T-helper 17 cell (primary cell): ENCODE data around the gene NMNAT3. TPM values are rescaled to one million over a fixed set of nuclear protein-coding genes. Genes with fewer than 3 reads are reported as not detected.

Source experiments
- ATAC-seq: fragments of 150-1000 bp; cut with Tn5 transposase; 2 replicates; pipeline ENCODE4 v1.10.0; 2021; ENCODE audit warnings: mild to moderate bottlenecking, moderate library complexity
- DNase-seq, 3 donors: peaks; one replicate each; pipeline versions ENCODE4 v3.0.0 to v3.0.0-alpha.2; 2020 to 2021
- H3K9me3 ChIP-seq: one replicate; pipeline ENCODE4 v1.7.0; 2013; ENCODE audit warnings: low read length, mild to moderate bottlenecking; ENCODE audit not compliant: control insufficient read depth, poor library complexity, severe bottlenecking
- H3K27ac Mint-ChIP-seq: one replicate; pipeline ENCODE4 v1.8.0; 2022; ENCODE audit warnings: mild to moderate bottlenecking, moderate library complexity, mixed read lengths
- H3K27me3 Mint-ChIP-seq: one replicate; pipeline ENCODE4 v1.8.0; 2022; ENCODE audit warnings: mixed read lengths
- H3K36me3 Mint-ChIP-seq: one replicate; pipeline ENCODE4 v1.8.0; 2022; ENCODE audit warnings: low read depth, mixed read lengths
- H3K4me1 Mint-ChIP-seq: one replicate; pipeline ENCODE4 v1.8.0; 2022; ENCODE audit warnings: mild to moderate bottlenecking, mixed read lengths
- H3K4me3 Mint-ChIP-seq: one replicate; pipeline ENCODE4 v1.8.0; 2022; ENCODE audit warnings: mild to moderate bottlenecking, moderate library complexity, mixed read lengths
- total RNA-seq, 4 donors: library from RNA in 2 of 4; stranded (reverse) in 2 of 4; gene quantifications; one replicate each; pipeline ENCODE4 v1.2.3 and lab custom pipeline; 2022 to 2026

The NMNAT3 gene
- total RNA-seq, 2 donors from 2014 or later: 1.3 to 1.7 TPM

DNA sequence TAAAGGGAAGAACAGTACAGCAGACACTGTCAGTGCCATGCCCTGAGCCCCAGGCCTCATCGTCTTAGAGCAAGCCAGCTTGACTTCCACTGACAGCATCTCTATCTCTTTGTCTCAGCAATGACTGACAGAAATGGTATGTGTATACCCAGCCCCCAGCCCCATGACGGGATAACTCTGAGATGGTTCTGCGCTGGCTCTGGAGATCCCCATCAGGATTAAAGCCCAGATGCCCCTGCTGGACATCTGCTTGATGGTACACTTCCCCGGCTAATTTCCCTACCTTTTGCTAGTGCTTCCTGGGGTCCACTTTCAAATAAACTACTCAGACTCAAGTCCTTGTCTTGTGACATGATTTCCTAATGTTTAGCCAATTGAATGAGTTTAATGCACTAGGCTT is 7.6 kb downstream of the NMNAT3 start:
- Mint-ChIP-seq H3K36me3 (no peaks in the 10 kb centered on the region), H3K4me3 (no peak overlapping the region), H3K4me1 (peaks cover 5% of the 10 kb centered on the region), H3K27me3 (peaks cover 5% of the 10 kb centered on the region), H3K27ac (no peak overlapping the region)
- DNase-seq (no peak), ATAC-seq (no peak)
- H3K9me3 ChIP-seq: no peaks in the 10 kb centered on the region

DNA sequence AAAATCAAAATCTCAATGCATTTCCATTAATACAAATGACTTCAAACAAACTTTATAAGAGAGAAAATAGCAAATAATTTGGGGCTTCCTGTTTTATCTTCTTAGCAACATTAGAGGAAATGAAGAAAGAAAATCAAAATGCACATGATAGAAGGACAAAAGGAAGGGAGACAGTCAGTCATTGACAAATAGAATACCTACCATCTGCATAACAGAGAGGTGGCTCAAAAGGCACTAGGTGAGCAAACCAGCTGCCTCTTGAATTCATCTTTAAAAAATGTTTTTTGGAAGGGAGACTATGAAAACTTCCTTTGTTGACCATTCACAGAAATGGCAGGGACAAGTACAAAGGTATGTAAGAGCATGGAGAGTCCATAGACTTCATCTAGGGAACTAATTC is 9.4 kb downstream of the NMNAT3 start:
- ATAC-seq (no peak), DNase-seq (no peak)
- peaks cover 2% of the 10 kb centered on the region for H3K4me1 Mint-ChIP-seq
- no peak overlapping the region for H3K27ac Mint-ChIP-seq
- H3K27me3 Mint-ChIP-seq: peaks cover under 1% of the 10 kb centered on the region
- no peaks in the 10 kb centered on the region for H3K9me3 ChIP-seq
- no peaks in the 10 kb centered on the region for H3K36me3 Mint-ChIP-seq
- no peak overlapping the region for H3K4me3 Mint-ChIP-seq

DNA sequence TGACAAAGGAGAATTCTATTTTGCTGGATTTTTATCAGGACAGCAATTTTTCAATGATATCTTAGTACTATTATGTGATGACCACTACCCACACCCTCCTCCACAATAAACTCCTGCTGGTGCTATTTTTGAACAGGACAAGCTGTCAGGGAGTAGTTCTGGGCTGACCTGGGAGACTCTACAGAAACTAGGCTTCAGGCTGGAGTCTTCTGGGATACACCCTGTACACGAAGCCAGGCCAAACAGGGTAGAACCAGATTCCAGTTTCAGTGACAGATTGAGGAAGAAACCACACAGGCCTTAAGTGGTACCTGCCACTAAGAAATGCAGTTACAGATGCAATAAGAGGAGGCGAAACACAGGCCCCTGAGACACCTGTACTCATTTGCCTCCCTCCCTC is 12.8 kb downstream of the NMNAT3 start:
- Mint-ChIP-seq H3K27ac (no peak overlapping the region), H3K27me3 (no peaks in the 10 kb centered on the region), H3K4me1 (no peaks in the 10 kb centered on the region), H3K36me3 (no peaks in the 10 kb centered on the region), H3K4me3 (no peak overlapping the region)
- ATAC-seq (no peak), DNase-seq (no peak)
- no peaks in the 10 kb centered on the region for H3K9me3 ChIP-seq

DNA sequence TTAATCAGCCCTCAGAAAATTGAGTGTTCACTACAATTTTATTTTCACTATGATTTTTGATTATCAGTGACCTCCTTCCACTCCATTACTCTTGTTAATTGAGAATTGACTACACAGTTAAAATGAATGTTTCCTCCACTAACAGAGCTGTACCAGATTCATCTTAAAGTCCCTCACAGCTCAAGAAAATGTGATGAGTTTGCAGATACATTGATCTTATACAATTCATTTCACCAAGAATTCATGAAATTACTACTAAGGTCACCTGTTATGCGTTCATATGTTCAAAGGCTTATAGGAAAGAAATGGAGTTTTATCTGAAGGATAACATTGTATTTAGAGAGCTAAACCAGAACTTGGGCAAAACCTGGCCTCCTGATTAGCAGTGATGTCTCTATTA is 17.5 kb downstream of the NMNAT3 start:
- ATAC-seq (no peak), DNase-seq (no peak)
- no peaks in the 10 kb centered on the region for H3K9me3 ChIP-seq
- Mint-ChIP-seq H3K4me3 (no peak overlapping the region), H3K27ac (no peak overlapping the region), H3K4me1 (no peaks in the 10 kb centered on the region), H3K36me3 (no peaks in the 10 kb centered on the region), H3K27me3 (no peaks in the 10 kb centered on the region)

DNA sequence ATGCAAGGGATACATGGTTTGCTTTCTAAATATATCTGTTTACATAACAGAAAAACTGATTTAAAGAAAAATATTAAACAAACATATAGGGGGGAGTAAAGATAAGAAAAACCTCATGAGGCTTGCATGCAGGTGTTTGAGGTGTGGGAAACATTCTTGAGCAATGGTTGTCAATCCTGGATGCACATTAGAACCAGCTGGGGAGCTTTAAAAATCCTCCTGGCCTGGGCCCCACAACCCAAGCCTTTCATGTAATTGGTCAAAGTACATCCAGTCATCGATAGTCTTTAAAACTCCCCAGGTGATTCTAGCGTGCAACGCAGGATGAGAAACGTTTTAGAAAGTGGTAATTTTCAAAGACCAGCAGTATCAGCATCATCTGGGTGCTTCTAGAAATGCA is 18.3 kb downstream of the NMNAT3 start:
- no peak overlapping the region for H3K4me3 Mint-ChIP-seq
- no peak overlapping the region for H3K27ac Mint-ChIP-seq
- H3K27me3 Mint-ChIP-seq: no peaks in the 10 kb centered on the region
- ATAC-seq (no peak), DNase-seq (no peak)
- H3K36me3 Mint-ChIP-seq: no peaks in the 10 kb centered on the region
- no peaks in the 10 kb centered on the region for H3K9me3 ChIP-seq
- H3K4me1 Mint-ChIP-seq: peaks cover 3% of the 10 kb centered on the region

DNA sequence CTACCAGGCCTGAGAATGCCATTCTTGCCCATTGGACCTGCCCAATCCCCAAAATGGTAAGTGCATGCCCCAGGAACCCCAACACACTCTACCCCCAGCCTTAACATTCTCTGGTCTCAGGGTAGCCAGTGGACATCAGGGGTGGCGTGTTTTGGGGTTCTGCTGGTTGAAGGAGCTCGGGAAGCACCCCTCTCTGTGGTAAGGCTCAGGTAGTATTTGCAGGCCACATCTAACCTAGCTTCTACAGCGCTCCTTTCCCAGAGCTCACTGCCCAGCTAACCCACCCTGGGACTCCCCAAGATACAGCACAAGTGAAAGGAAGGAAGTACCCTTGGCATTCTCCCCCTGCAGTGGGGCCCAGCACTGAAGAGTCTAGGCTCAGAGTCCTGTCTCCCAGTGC is 19.8 kb downstream of the NMNAT3 start:
- H3K9me3 ChIP-seq: no peaks in the 10 kb centered on the region
- no peak overlapping the region for H3K27ac Mint-ChIP-seq
- H3K27me3 Mint-ChIP-seq: no peaks in the 10 kb centered on the region
- ATAC-seq: no peak
- H3K36me3 Mint-ChIP-seq: no peaks in the 10 kb centered on the region
- no peak for DNase-seq
- H3K4me3 Mint-ChIP-seq: no peak overlapping the region
- H3K4me1 Mint-ChIP-seq: peaks cover 3% of the 10 kb centered on the region

DNA sequence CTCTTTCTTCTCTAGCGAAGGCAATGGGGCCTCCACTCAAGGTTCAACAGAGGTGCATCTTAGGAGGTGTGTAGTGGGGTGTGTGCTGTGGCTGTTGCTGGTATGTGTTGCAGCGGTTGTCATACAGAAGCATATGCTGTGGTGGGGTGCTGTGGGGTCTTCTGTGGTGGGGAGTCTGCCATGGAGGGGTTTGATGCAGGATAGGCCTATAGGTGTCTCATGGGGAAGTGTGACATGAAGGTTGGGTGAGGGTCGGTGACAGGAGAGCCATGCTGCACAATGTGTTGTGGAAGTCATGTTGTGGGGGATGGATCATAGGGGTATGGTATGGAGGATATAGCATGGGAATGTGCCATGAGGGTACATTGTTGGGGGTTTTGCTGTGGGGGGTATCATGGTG is 20.3 kb downstream of the NMNAT3 start:
- Mint-ChIP-seq H3K4me3 (no peak overlapping the region), H3K27me3 (no peaks in the 10 kb centered on the region), H3K27ac (no peak overlapping the region), H3K4me1 (peaks cover 3% of the 10 kb centered on the region), H3K36me3 (no peaks in the 10 kb centered on the region)
- H3K9me3 ChIP-seq: no peaks in the 10 kb centered on the region
- ATAC-seq (no peak), DNase-seq (no peak)

DNA sequence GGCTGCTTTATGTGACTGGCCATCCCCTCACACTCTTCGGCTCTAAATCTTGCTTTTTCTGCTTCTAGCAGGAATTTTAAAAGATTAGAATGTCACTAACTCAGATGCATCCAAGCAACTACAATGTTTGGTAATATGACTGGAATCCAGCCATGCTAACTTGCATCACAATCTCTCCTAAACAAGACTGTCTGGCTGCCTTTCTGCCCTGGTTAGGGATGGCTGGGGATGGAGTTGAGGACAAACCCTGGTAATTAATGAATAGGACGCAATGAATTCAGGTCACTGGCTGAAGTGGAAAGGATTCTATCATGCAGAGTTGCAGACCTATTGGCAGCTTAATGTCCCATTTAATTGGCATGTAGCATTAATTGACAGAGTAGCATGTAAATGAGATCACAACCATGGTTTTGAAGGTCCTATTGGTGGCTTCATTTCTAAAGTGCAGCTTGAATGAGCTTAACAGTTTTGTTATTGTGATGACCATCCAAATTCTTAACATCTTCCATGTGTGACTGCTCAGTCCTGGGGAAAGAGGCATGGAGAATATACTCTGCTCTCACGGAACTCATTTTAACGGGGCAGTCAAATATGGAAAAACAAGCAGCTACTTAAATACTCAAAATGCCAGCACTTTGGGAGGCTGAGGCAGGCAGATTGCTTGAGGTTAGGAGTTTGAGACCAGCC is 21.7 kb downstream of the NMNAT3 start:
- no peak for ATAC-seq

DNA sequence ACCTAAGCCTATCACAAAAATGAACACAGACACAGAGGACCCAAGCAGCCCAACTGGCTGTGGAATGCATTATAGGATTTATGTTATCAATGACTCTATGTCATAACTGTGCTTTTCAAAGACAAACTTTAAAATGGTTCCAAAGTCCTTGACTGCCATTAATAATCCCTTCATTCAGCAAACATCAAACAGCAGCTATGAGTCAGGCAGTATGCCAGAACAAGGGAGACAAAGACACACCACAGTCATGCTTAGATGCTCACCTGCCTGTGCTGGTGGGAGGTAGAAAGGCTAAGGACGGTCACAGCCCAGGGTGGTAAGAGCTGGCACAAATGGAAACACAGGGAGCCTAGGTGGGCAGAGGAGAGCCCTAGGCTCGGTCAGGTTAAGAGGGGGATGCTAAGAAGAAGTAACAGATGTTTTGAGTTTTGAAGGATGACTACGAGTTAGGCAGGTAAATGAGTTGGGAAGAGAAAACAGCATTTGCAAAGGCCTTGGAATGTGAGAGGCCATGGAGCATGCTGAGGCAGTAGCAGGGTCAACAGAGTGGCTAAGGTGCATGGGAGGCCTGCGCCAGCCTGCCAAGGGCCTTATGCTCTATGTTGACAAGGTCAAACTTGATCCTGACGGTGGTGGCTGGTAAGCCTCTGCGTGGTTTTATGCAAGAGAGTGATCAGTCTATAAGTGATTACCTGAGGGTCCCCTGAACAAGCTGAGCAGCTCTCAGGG is 23.0 kb downstream of the NMNAT3 start:
- no peaks in the 10 kb centered on the region for H3K36me3 Mint-ChIP-seq
- ATAC-seq (no peak), DNase-seq (no peak)
- H3K27ac Mint-ChIP-seq: no peak overlapping the region
- H3K27me3 Mint-ChIP-seq: no peaks in the 10 kb centered on the region
- H3K4me1 Mint-ChIP-seq: peaks cover 3% of the 10 kb centered on the region
- H3K4me3 Mint-ChIP-seq: no peak overlapping the region
- no peaks in the 10 kb centered on the region for H3K9me3 ChIP-seq

More for the DNA sequence above, 21.7 kb downstream of the NMNAT3 start:
- Mint-ChIP-seq H3K4me3 (no peak overlapping the region), H3K27ac (no peak overlapping the region), H3K27me3 (no peaks in the 10 kb centered on the region), H3K36me3 (no peaks in the 10 kb centered on the region), H3K4me1 (peaks cover 3% of the 10 kb centered on the region)
- no peaks in the 10 kb centered on the region for H3K9me3 ChIP-seq
- no peak for DNase-seq

DNA sequence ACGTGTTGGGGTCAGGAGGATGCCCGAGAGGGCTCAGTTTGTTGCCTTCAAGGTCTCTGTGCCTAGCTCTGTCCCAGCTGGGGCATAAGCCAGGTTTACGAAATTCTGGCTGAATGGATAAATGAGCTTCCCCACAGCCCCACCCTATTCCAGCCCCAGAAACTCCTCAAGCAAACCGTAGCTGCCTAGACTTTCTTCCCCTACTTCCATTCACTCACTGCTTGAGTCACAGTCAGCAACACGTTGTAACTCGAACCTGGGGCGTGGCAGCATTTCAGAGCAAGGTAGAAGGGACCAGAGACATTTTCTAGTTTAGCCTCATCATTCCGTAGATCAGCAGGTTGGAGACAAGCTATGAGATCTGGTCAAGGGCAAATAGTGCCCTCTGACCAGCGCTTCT is 24.2 kb downstream of the NMNAT3 start:
- peaks cover 3% of the 10 kb centered on the region for H3K4me1 Mint-ChIP-seq
- DNase-seq (no peak), ATAC-seq (no peak)
- no peak overlapping the region for H3K27ac Mint-ChIP-seq
- H3K9me3 ChIP-seq: no peaks in the 10 kb centered on the region
- H3K4me3 Mint-ChIP-seq: no peak overlapping the region
- H3K36me3 Mint-ChIP-seq: no peaks in the 10 kb centered on the region
- H3K27me3 Mint-ChIP-seq: no peaks in the 10 kb centered on the region

DNA sequence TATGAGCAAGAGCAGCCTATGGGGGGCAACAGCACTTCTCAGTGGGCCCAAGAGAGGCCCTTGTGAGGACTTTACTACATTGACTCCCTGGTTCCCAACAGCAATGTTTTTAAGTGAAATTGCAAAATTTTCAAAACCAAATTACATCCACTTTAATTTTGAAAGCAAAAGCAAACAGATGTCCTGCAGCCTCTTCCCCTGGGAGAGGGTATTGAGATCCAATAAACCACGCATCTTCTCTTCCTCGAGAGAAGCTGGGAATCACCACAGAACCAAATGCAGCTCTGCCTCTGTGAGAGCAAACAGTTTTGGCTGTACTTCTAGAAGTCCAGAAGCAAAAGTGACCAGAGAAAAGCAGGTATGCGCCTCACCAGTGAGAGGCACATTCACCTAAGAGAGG is 25.2 kb downstream of the NMNAT3 start:
- peaks cover 3% of the 10 kb centered on the region for H3K4me1 Mint-ChIP-seq
- DNase-seq: no peak
- H3K36me3 Mint-ChIP-seq: no peaks in the 10 kb centered on the region
- no peaks in the 10 kb centered on the region for H3K9me3 ChIP-seq
- no peak for ATAC-seq
- H3K4me3 Mint-ChIP-seq: no peak overlapping the region
- H3K27ac Mint-ChIP-seq: no peak overlapping the region
- no peaks in the 10 kb centered on the region for H3K27me3 Mint-ChIP-seq

DNA sequence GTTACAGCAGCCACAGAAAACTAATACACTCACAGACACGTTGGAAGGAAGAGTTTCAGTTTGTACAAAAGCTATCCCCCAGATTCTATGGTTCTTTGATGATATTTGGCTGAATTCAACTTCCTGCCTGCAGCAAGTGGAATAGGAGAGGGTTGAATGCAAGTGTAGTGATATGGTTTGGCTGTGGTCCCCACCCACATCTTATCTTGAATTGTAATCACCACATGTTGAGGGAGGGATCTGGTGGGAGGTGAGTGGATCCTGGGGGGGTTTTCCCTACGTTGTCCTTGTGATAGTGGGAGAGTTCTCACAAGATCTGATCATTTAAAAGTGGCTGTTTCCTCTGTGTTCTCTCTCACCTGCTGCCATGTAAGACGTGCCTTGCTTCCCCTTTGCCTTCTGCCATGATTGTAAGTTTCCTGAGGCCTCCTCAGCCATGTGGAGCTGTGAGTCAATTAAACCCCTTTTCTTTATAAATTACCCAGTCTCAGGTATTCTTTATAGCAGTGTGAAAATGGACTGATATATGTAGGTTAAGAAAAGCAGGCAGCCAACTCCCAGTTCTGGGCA is 29.8 kb downstream of the NMNAT3 start:
- H3K27me3 Mint-ChIP-seq: no peaks in the 10 kb centered on the region
- no peak overlapping the region for H3K4me3 Mint-ChIP-seq
- DNase-seq (no peak), ATAC-seq (no peak)
- no peaks in the 10 kb centered on the region for H3K4me1 Mint-ChIP-seq
- no peaks in the 10 kb centered on the region for H3K9me3 ChIP-seq
- H3K36me3 Mint-ChIP-seq: peaks cover 3% of the 10 kb centered on the region
- no peak overlapping the region for H3K27ac Mint-ChIP-seq

DNA sequence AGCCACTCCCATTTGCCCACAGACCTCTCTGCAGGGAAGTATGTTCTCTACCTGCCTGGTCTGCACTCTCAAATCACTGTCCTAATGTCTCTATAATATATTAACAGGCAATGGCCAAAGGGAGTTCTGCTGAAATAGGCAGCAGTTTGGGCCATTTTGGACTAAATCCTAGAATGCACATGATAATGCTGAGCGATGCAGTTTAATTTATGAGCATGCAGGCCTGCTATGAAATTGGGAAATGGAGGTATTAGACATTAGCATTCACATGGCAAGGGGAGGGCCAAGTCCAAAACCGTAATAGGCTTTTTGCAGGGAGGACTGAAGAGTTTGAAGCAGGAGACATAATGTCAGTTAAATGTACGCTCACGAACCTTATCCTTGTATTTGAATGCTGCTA is 31.3 kb downstream of the NMNAT3 start:
- no peaks in the 10 kb centered on the region for H3K9me3 ChIP-seq
- no peak overlapping the region for H3K27ac Mint-ChIP-seq
- DNase-seq (no peak), ATAC-seq (no peak)
- H3K27me3 Mint-ChIP-seq: no peaks in the 10 kb centered on the region
- peaks cover 3% of the 10 kb centered on the region for H3K36me3 Mint-ChIP-seq
- no peaks in the 10 kb centered on the region for H3K4me1 Mint-ChIP-seq
- no peak overlapping the region for H3K4me3 Mint-ChIP-seq

DNA sequence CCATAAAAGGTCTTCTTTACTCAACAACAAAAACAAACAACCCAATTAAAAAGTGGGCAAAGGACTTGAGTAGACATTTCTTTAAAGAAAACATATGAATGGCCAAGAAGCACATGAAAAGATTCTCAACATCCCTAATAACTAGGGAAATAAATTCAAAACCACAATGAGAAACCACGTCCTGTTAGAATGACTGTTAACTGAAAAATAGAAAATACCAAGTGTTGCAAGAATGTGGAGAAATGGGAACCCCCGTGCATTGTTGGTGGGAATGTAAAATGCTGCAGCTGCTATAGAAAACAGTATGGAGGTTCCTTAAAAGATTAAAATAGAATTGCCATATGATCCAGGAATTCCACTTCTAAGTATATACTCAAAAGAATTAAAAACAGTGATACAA is 34.8 kb downstream of the NMNAT3 start:
- DNase-seq: no peak
- no peak overlapping the region for H3K27ac Mint-ChIP-seq
- H3K4me3 Mint-ChIP-seq: no peak overlapping the region
- no peak for ATAC-seq
- H3K27me3 Mint-ChIP-seq: no peaks in the 10 kb centered on the region
- H3K9me3 ChIP-seq: no peaks in the 10 kb centered on the region
- peaks cover 3% of the 10 kb centered on the region for H3K36me3 Mint-ChIP-seq
- no peaks in the 10 kb centered on the region for H3K4me1 Mint-ChIP-seq
